GM12892 (cell line): Measurements from ENCODE around the gene CELF2.

Source experiments
- DNase-seq: peaks from one replicate; pipeline ENCODE4 v3.0.0; 2011; ENCODE audit not compliant: insufficient read length
- FAIRE-seq: peaks from 2 replicates; lab custom pipeline; 2011; peaks lifted over from hg19 to GRCh38; lab: Jason Lieb, UNC
- POLR2A ChIP-seq: IDR thresholded peaks from 2 replicates; pipeline ENCODE4 v1.6.1; 2011; ENCODE audit warnings: low read depth, low read length, control low read depth
- POLR2AphosphoS5 ChIP-seq: IDR thresholded peaks from 2 replicates; pipeline ENCODE4 v1.6.1; 2011; ENCODE audit warnings: low read depth, low read length, control low read depth
- TAF1 ChIP-seq: IDR thresholded peaks from 2 replicates; pipeline ENCODE4 v1.6.1; 2011; ENCODE audit warnings: low read depth, mild to moderate bottlenecking, control low read depth, low read length, borderline replicate concordance

The CELF2 gene

DNA sequence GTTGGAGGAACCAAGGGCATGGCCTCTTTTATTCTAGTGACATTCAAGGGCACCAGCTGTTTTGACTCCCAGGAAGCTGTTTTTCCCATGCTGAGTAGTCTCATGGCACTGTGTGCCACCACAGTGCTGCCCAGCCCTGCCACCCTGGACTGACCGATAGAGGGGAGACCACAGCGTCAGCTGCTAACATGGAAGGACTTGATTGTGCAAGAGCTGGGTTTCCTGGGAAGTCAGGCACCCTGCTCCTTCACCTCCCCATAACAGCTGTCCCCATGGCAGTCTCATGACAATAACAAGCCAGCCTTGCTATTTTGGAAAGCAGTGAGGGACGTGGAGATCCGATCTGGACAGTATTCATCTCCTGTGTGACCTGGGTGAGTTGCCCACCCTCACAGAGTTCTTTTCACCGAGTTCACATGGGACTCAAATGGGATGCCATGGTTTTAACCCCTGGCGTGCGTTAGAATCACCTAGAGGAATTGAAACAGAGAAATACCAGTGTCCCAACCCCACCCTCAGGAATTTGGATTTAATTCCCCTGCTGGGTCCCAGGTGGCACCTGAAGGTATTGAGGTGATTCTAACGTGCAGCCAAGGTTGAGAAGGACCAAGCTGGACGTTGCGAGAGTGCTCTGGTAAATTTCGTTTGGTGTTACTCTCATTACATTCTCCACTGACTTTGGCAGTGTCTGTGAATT is 174.8 kb downstream of the CELF2 start:
- TF ChIP-seq POLR2AphosphoS5 (no peak), TAF1 (no peak), POLR2A (no peak)
- FAIRE-seq (no peak), DNase-seq (no peak)

GRCh38 chr10:11193001-11193551 is 175.4 kb downstream of the CELF2 start:
- DNase-seq (no peak), FAIRE-seq (no peak)
- TF ChIP-seq TAF1 (no peak), POLR2A (no peak), POLR2AphosphoS5 (no peak)

DNA sequence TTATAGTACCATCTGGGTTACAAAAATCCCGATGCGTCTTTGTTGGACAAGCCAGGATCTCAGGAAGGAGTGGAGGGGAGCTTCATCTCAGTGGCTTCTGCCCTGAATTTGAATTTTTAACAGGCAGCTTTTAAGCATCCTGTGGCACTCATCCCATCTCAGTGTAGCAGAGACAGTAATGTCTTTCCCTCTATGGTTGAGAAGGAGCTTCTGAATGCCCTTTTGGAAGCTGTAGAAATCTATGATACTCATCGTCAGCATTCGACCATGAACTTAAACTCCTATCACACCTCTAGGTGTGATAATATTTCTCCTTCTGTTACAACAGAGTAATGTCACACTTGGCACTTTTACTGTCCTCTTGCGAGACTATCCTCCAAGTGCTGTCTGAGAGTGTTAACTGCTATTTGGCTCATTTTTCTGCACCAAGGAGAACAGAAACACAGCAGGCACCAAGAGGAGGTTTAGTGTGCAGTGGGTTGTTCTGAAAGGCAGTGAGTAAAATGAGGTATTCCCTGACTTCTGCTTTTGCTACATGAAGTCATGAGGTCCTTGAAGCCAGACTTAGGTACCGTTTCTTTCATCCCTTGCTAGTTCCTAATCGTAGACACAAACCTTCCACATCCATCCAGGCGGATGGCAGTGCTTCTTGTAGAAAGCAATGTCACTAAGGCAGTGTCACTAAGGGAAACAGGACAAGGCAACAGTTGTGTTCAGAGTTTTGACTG is 177.4 kb downstream of the CELF2 start:
- no peak for TF ChIP-seq POLR2A
- TF ChIP-seq POLR2AphosphoS5 = no peak
- no peak for TF ChIP-seq TAF1
- DNase-seq = no peak
- peak; percentile 82 for FAIRE-seq

DNA sequence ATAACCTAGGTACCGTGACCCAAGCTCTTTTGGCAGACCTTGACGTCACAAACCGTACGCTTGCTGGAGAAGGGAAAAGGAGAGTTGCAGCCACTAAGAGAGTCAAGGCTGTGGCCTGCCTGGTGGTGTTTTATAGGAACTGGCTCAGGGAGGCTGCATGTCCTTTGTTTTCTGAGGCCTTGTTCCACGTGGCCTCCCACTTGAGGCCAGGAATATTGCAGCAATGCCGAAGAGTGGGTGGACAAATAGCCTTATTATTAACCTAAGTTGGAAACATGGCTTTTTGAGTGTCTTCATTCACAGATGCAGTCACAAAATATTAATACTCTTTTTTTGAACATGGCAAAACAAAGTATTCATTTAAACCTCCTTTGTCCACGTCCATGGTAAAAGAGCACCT is 178.0 kb downstream of the CELF2 start:
- FAIRE-seq (no peak), DNase-seq (no peak)
- no peak for TF ChIP-seq POLR2AphosphoS5
- no peak for TF ChIP-seq POLR2A
- no peak for TF ChIP-seq TAF1

GRCh38 chr10:11197266-11197712 is 179.6 kb downstream of the CELF2 start:
- DNase-seq (no peak), FAIRE-seq (peak; percentile 97)
- TF ChIP-seq POLR2A (0 out of 2 replicates have a peak, but pooled peaks have one; percentile 36), TAF1 (0 out of 2 replicates have a peak, but pooled peaks have one; percentile 31), POLR2AphosphoS5 (peak; percentile 46; the same call in 1 of the 2 replicates)

DNA sequence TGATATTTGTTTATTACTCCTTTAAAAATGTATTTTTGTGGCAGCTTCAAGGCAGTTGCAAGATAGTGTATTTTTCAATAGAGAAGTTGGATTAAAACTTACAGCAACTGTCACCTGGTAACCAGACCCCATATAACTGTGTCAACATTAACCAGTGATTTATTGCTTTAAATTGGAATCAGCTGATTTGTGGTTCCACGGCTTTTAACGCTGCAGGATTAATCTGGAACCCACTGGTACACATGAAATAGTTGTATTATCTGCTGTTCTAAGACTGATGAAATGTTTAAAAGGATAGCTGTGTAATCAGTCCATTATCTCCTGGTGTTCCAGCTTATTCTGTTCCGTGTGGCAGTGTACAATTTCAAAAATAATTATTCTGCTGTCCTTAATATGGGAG is 180.2 kb downstream of the CELF2 start:
- DNase-seq (no peak), FAIRE-seq (no peak)
- TF ChIP-seq TAF1 = no peak
- no peak for TF ChIP-seq POLR2A
- TF ChIP-seq POLR2AphosphoS5 = no peak

GRCh38 chr10:11201911-11202310 is 184.2 kb downstream of the CELF2 start:
- DNase-seq (no peak), FAIRE-seq (no peak)
- no peak for TF ChIP-seq POLR2A
- no peak for TF ChIP-seq POLR2AphosphoS5
- TF ChIP-seq TAF1 = no peak

DNA sequence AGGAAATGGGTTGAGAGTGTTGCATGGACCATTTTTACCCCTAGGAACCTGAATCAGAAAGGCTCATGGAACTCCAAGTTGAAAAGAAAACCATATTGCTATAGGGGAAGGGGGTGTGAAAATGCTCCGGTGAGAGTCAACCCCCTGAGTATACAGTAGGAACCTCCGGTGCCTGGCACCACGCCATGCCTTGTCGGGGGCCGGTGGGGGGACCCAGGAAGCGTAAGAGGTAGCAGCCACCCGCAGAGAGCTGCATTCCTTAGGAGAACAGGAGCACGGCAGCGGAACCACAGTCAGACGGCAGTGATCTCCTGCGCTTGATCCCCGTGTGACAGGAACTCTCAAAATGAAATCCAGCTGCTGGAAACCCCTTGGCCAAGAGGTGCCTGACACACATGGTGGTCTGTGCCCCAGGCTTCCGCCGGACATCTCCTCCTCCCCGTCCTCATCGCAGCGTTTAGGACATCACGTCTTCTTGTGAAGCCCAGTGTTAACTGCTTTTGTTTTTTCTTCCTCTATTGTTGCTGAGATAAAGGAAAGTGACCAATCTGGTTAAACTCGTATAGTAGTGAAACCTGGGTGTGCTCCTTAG is 186.8 kb downstream of the CELF2 start:
- TF ChIP-seq TAF1 = no peak
- no peak for TF ChIP-seq POLR2A
- no peak for TF ChIP-seq POLR2AphosphoS5
- DNase-seq (no peak), FAIRE-seq (no peak)

GRCh38 chr10:11205030-11205772 is 187.5 kb downstream of the CELF2 start:
- FAIRE-seq (no peak), DNase-seq (no peak)
- TF ChIP-seq TAF1 = no peak
- no peak for TF ChIP-seq POLR2AphosphoS5
- 0 out of 2 replicates have a peak, but pooled peaks have one; percentile 20 for TF ChIP-seq POLR2A

- DNase-seq = no peak
- FAIRE-seq = peak; percentile 42
- TF ChIP-seq TAF1 (no peak), POLR2AphosphoS5 (no peak), POLR2A (no peak)
Measured at GRCh38 chr10:11206676-11207559, 189.2 kb downstream of the CELF2 start.

- TF ChIP-seq POLR2AphosphoS5 (no peak), POLR2A (no peak), TAF1 (no peak)
- DNase-seq = no peak
- no peak for FAIRE-seq
Measured at GRCh38 chr10:11207560-11207844, 189.8 kb downstream of the CELF2 start.
